AG04449 (cell line): Measurements from ENCODE around the gene TNRC6A.

ENCODE experiments used
- CTCF ChIA-PET: fragments of 350-600 bp; formaldehyde crosslinking; extraction: SDS; loops from one replicate; lab custom pipeline; 2021; ENCODE audit warnings: antibody characterized with exemption; lab: Yijun Ruan, JAX
- POLR2A ChIA-PET: fragments of 400-600, 350-600 bp; formaldehyde crosslinking; extraction: SDS; loops from one replicate; lab custom pipeline; 2020; ENCODE audit warnings: antibody characterized with exemption, inconsistent platforms; lab: Yijun Ruan, JAX
- DNase-seq: peaks from one replicate; pipeline ENCODE4 v3.0.0-alpha.2; 2010; ENCODE audit warnings: low read depth, low spot score
- H3K4me3 ChIP-seq: 2 replicates; pipeline ENCODE4 v1.5.1; 2011; ENCODE audit warnings: low read depth, mild to moderate bottlenecking, control low read depth, low read length
- TF ChIP-seq, protein P1 (sequence below): IDR thresholded peaks from one replicate; pipeline ENCODE4 v1.5.1; 2011; ENCODE audit warnings: mild to moderate bottlenecking, moderate library complexity, low read length, control low read depth, inconsistent platforms; ENCODE audit not compliant: insufficient read depth; ENCODE audit errors: missing control alignments

Gene TNRC6A

GRCh38 chr16:24775455-24775854, 46.0 kb downstream of the TNRC6A start:
- POLR2A ChIA-PET = no interaction called here
- H3K4me3 ChIP-seq = no peak overlapping the region
- CTCF ChIA-PET = interaction anchor here (3.9 kb wide), 1 partner anchor 196 kb away, joined by 15 read pairs; no protein-coding TSS in a partner anchor
- no peak for DNase-seq
- TF ChIP-seq, protein P1, sequence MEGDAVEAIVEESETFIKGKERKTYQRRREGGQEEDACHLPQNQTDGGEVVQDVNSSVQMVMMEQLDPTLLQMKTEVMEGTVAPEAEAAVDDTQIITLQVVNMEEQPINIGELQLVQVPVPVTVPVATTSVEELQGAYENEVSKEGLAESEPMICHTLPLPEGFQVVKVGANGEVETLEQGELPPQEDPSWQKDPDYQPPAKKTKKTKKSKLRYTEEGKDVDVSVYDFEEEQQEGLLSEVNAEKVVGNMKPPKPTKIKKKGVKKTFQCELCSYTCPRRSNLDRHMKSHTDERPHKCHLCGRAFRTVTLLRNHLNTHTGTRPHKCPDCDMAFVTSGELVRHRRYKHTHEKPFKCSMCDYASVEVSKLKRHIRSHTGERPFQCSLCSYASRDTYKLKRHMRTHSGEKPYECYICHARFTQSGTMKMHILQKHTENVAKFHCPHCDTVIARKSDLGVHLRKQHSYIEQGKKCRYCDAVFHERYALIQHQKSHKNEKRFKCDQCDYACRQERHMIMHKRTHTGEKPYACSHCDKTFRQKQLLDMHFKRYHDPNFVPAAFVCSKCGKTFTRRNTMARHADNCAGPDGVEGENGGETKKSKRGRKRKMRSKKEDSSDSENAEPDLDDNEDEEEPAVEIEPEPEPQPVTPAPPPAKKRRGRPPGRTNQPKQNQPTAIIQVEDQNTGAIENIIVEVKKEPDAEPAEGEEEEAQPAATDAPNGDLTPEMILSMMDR = no peak

GRCh38 chr16:24776501-24777220, 47.2 kb downstream of the TNRC6A start:
- CTCF ChIA-PET = interaction anchor here (1.2 to 3.9 kb wide), 3 partner anchors 22 to 197 kb away, joined by 4 to 15 read pairs (median 5); no protein-coding TSS in a partner anchor
- TF ChIP-seq, protein P1 = no peak
- H3K4me3 ChIP-seq = no peak overlapping the region
- no peak for DNase-seq
- POLR2A ChIA-PET = no interaction called here

- ChIA-PET CTCF (interaction anchor here (3.9 kb wide), 1 partner anchor 199 kb away, joined by 15 read pairs; no protein-coding TSS in a partner anchor), POLR2A (no interaction called here)
- DNase-seq = no peak
- H3K4me3 ChIP-seq = no peak overlapping the region
- TF ChIP-seq, protein P1 = no peak
These were observed 49.2 kb downstream of the TNRC6A start for GRCh38 chr16:24778671-24779070.

GRCh38 chr16:24781256-24781655, 51.8 kb downstream of the TNRC6A start:
- TF ChIP-seq, protein P1 = no peak
- H3K4me3 ChIP-seq = no peak overlapping the region
- ChIA-PET CTCF (no interaction called here), POLR2A (no interaction called here)
- no peak for DNase-seq

- no peak overlapping the region for H3K4me3 ChIP-seq
- TF ChIP-seq, protein P1 = no peak
- CTCF ChIA-PET = interaction anchor here (0.8 kb wide), 2 partner anchors 14 to 216 kb away, joined by 3 to 4 read pairs; no protein-coding TSS in a partner anchor
- POLR2A ChIA-PET = no interaction called here
- no peak for DNase-seq
These were observed 54.7 kb downstream of the TNRC6A start for GRCh38 chr16:24784121-24784520.

GRCh38 chr16:24789881-24790280, 60.4 kb downstream of the TNRC6A start:
- TF ChIP-seq, protein P1 = no peak
- DNase-seq = no peak
- no peak overlapping the region for H3K4me3 ChIP-seq
- ChIA-PET CTCF (interaction anchor here (1.4 kb wide), 1 partner anchor 209 kb away, joined by 4 read pairs; no protein-coding TSS in a partner anchor), POLR2A (no interaction called here)
